ENCODE measurements around the gene ZNF473. TPM values are rescaled to one million over a fixed set of nuclear protein-coding genes. Genes with fewer than 3 reads are reported as not detected.

Gene ZNF473
- total RNA-seq, 1 experiment from 2014 or later: 19.0 TPM

- Histone ChIP-seq H4K91ac (ENCODE audit: insufficient read length, low read depth, low read length) (no peak overlapping the region), H3K14ac (ENCODE audit: insufficient read depth, low read length) (no peak overlapping the region), H3K4me1 (ENCODE audit: insufficient read depth, low read length) (no peaks in the 10 kb centered on the region), H4K5ac (ENCODE audit: insufficient read length, low read depth, low read length) (no peak overlapping the region), H2BK20ac (ENCODE audit: low read depth, low read length, poor library complexity, severe bottlenecking) (no peak overlapping the region), H2BK15ac (ENCODE audit: low read depth, low read length) (no peak overlapping the region), H3K79me1 (ENCODE audit: insufficient read depth, low read depth, low read length, poor library complexity, severe bottlenecking) (no peaks in the 10 kb centered on the region), H2BK12ac (ENCODE audit: insufficient read length, low read depth, low read length) (no peak overlapping the region), H2AFZ (ENCODE audit: low read length) (no peak overlapping the region), H3K27ac (ENCODE audit: insufficient read length, low read depth, low read length) (no peak overlapping the region), H3K18ac (ENCODE audit: insufficient read length, low read depth, low read length) (no peak overlapping the region), H3K4me2 (ENCODE audit: insufficient read depth, insufficient read length, low read length) (no peak overlapping the region), H3T11ph (ENCODE audit: low read length) (no peak overlapping the region), H2BK5ac (ENCODE audit: insufficient read length, low read length) (no peak overlapping the region), H4K20me1 (ENCODE audit: control insufficient read depth, insufficient read depth, insufficient read length) (no peaks in the 10 kb centered on the region), H3K9ac (ENCODE audit: extremely low read depth, insufficient read length, low read length) (no peak overlapping the region), H3K79me2 (ENCODE audit: insufficient read depth, low read length) (no peaks in the 10 kb centered on the region), H2AK5ac (ENCODE audit: insufficient read length, low read length) (no peak overlapping the region), H3K23me2 (ENCODE audit: insufficient read length, low read depth, low read length, poor library complexity, severe bottlenecking) (no peaks in the 10 kb centered on the region), H3K4ac (ENCODE audit: low read depth, low read length) (no peak overlapping the region), H3K27me3 (ENCODE audit: insufficient read depth, low read length) (no peaks in the 10 kb centered on the region), H2BK120ac (ENCODE audit: low read depth, low read length, poor library complexity, severe bottlenecking) (no peak overlapping the region), H3K23ac (ENCODE audit: insufficient read length, low read depth, low read length) (no peak overlapping the region), H3K9me3 (ENCODE audit: control insufficient read depth, low read depth, low read length) (peaks cover 51% of the 10 kb centered on the region), H4K8ac (replicated peaks; ENCODE audit: insufficient read length, low read depth, low read length) (no peak overlapping the region), H3K56ac (ENCODE audit: insufficient read length, low read depth, low read length) (no peak overlapping the region)
- WGBS (ENCODE audit: extremely low coverage, insufficient read length, low lambda C conversion rate): no CpG with 5 or more reads among the region's 5 CpGs
- Mint-ChIP-seq H3K27me3 (ENCODE audit: low read depth) (peaks cover 4% of the 10 kb centered on the region; the same call in 1 of the 2 replicates), H3K4me3 (no peak overlapping the region), H3K4me1 (no peaks in the 10 kb centered on the region), H3K36me3 (ENCODE audit: insufficient read depth in 1 of 3, low read depth in 3 of 3) (peaks cover 5 to 19% (median 7%) of the 10 kb centered on the region in 3 experiments; a peak in 5 of 7 replicates), H3K27ac (no peak overlapping the region), H3K9me3 (peaks cover 72 to 91% of the 10 kb centered on the region in 2 experiments)
- DNase-seq: no peak
- TF ChIP-seq CTCF (conservative IDR thresholded peaks at IDR 0.05): no peak
Observed at GRCh38 chr19:50061650-50062049, 35.8 kb downstream of the ZNF473 start.
